Stimulated activated CD4-positive, alpha-beta T cell treated with anti-CD3 and anti-CD28 coated beads, Interleukin-4, amount 100 ng/mL, for 48 hours (primary cell): ENCODE results near the gene AATK.

Experiments
- DNase-seq, 2 donors: peaks; one replicate each; pipeline ENCODE4 v3.0.0-alpha.2; 2020; ENCODE audit warnings: low read depth in 2 of 2

Gene AATK

GRCh38 chr17:81166033-81166492 is at the start of gene AATK:
AATK (minus strand) TSS chr17:81166221; CDS start chr17:81165992, 229 bp downstream.
- DNase-seq = no peak

GRCh38 chr17:81213978-81214377 is 48.0 kb upstream of the AATK start:
- DNase-seq = no peak

- DNase-seq = no peak
Measured at GRCh38 chr17:81212365-81212764, 46.3 kb upstream of the AATK start.

- no peak for DNase-seq
Measured at GRCh38 chr17:81210868-81211267, 44.8 kb upstream of the AATK start.

GRCh38 chr17:81210466-81210865 is 44.4 kb upstream of the AATK start:
- no peak for DNase-seq

GRCh38 chr17:81209141-81209540 is 43.1 kb upstream of the AATK start:
- no peak for DNase-seq

- DNase-seq = no peak
Measured at GRCh38 chr17:81208651-81209050, 42.6 kb upstream of the AATK start.

- DNase-seq = no peak
Measured at GRCh38 chr17:81207610-81208581, 41.9 kb upstream of the AATK start.

GRCh38 chr17:81206657-81207056 is 40.6 kb upstream of the AATK start:
- DNase-seq = no peak

GRCh38 chr17:81206166-81206565 is 40.1 kb upstream of the AATK start:
- no peak for DNase-seq

- no peak for DNase-seq
Measured at GRCh38 chr17:81204578-81204977, 38.6 kb upstream of the AATK start.

GRCh38 chr17:81203136-81203535 is 37.1 kb upstream of the AATK start:
- no peak for DNase-seq

- DNase-seq = no peak
Measured at GRCh38 chr17:81202318-81202717, 36.3 kb upstream of the AATK start.

- peak in 1 of 2 donors; percentile 15 for DNase-seq
Measured at GRCh38 chr17:81200695-81201580, 34.9 kb upstream of the AATK start.

GRCh38 chr17:81200201-81200600 is 34.2 kb upstream of the AATK start:
- no peak for DNase-seq

GRCh38 chr17:81199482-81199830 is 33.4 kb upstream of the AATK start:
- DNase-seq = no peak

GRCh38 chr17:81198826-81199481 is 32.9 kb upstream of the AATK start:
- DNase-seq = no peak

GRCh38 chr17:81197831-81198490 is 31.9 kb upstream of the AATK start:
- DNase-seq = no peak

GRCh38 chr17:81197409-81197795 is 31.4 kb upstream of the AATK start:
- no peak for DNase-seq

- no peak for DNase-seq
Measured at GRCh38 chr17:81196505-81197408, 30.7 kb upstream of the AATK start.
